Panc1 (cell line): ENCODE results near the gene DNAJC30.

ENCODE experiments used
- POLR2AphosphoS5 ChIP-seq: IDR thresholded peaks from 2 replicates; pipeline ENCODE4 v1.6.1; 2012; ENCODE audit warnings: mild to moderate bottlenecking, low read depth, low read length, moderate library complexity
- SIN3A ChIP-seq: IDR thresholded peaks from 2 replicates; pipeline ENCODE4 v1.6.1; 2012; ENCODE audit warnings: low read depth, mild to moderate bottlenecking, low read length, moderate library complexity, borderline replicate concordance; ENCODE audit not compliant: insufficient read depth
- TCF7L2 ChIP-seq: IDR thresholded peaks from 2 replicates; pipeline ENCODE4 v1.6.1; 2011; ENCODE audit warnings: mild to moderate bottlenecking, low read depth, low read length, inconsistent platforms
- TF ChIP-seq, protein P1 (sequence below): fragments of 450-650 bp; IDR thresholded peaks from 2 replicates; pipeline ENCODE4 v1.5.1; 2017; ENCODE audit warnings: mild to moderate bottlenecking
- TF ChIP-seq, protein P2 (sequence below), 2 experiments: IDR thresholded peaks; 2 replicates each; pipeline ENCODE4 v1.6.1; 2011 to 2012; ENCODE audit warnings: low read depth in 2 of 2, control low read depth in 1 of 2, low read length in 1 of 2, mild to moderate bottlenecking in 1 of 2, moderate library complexity in 1 of 2; ENCODE audit not compliant: insufficient read depth in 1 of 2

GRCh38 chr7:73671322-73671661 lies 12.0 kb downstream of the DNAJC30 start:
- TF ChIP-seq, protein P1, sequence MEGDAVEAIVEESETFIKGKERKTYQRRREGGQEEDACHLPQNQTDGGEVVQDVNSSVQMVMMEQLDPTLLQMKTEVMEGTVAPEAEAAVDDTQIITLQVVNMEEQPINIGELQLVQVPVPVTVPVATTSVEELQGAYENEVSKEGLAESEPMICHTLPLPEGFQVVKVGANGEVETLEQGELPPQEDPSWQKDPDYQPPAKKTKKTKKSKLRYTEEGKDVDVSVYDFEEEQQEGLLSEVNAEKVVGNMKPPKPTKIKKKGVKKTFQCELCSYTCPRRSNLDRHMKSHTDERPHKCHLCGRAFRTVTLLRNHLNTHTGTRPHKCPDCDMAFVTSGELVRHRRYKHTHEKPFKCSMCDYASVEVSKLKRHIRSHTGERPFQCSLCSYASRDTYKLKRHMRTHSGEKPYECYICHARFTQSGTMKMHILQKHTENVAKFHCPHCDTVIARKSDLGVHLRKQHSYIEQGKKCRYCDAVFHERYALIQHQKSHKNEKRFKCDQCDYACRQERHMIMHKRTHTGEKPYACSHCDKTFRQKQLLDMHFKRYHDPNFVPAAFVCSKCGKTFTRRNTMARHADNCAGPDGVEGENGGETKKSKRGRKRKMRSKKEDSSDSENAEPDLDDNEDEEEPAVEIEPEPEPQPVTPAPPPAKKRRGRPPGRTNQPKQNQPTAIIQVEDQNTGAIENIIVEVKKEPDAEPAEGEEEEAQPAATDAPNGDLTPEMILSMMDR, result no peak
- no peak for TF ChIP-seq SIN3A
- no peak for TF ChIP-seq POLR2AphosphoS5
- TF ChIP-seq, protein P2, sequence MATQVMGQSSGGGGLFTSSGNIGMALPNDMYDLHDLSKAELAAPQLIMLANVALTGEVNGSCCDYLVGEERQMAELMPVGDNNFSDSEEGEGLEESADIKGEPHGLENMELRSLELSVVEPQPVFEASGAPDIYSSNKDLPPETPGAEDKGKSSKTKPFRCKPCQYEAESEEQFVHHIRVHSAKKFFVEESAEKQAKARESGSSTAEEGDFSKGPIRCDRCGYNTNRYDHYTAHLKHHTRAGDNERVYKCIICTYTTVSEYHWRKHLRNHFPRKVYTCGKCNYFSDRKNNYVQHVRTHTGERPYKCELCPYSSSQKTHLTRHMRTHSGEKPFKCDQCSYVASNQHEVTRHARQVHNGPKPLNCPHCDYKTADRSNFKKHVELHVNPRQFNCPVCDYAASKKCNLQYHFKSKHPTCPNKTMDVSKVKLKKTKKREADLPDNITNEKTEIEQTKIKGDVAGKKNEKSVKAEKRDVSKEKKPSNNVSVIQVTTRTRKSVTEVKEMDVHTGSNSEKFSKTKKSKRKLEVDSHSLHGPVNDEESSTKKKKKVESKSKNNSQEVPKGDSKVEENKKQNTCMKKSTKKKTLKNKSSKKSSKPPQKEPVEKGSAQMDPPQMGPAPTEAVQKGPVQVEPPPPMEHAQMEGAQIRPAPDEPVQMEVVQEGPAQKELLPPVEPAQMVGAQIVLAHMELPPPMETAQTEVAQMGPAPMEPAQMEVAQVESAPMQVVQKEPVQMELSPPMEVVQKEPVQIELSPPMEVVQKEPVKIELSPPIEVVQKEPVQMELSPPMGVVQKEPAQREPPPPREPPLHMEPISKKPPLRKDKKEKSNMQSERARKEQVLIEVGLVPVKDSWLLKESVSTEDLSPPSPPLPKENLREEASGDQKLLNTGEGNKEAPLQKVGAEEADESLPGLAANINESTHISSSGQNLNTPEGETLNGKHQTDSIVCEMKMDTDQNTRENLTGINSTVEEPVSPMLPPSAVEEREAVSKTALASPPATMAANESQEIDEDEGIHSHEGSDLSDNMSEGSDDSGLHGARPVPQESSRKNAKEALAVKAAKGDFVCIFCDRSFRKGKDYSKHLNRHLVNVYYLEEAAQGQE (IDR thresholded peaks at IDR 0.05; ENCODE audit: insufficient read depth in 1 of 2, low read depth in 2 of 2, low read length in 1 of 2), result no peak
- no peak for TF ChIP-seq TCF7L2
